GM12875 (cell line): ENCODE measurements around the gene C2CD4A.

Experiments used
- H3K4me3 ChIP-seq: one replicate; pipeline ENCODE4 v1.5.1; 2011; ENCODE audit warnings: low read depth, low read length, control low read depth
- CTCF ChIP-seq: IDR thresholded peaks from 2 replicates; pipeline ENCODE4 v1.5.1; 2011; ENCODE audit warnings: low read depth, mild to moderate bottlenecking, control low read depth, inconsistent platforms, low read length, moderate library complexity, borderline replicate concordance; ENCODE audit not compliant: insufficient read depth

Gene C2CD4A

GRCh38 chr15:62066663-62067447 lies at the start of gene C2CD4A:
C2CD4A (plus strand) TSS chr15:62066977; CDS start chr15:62067614, 637 bp downstream.
- TF ChIP-seq CTCF: peak; percentile 35; the same call in 1 of the 2 replicates
- H3K4me3 ChIP-seq: peak within 1 kb of the TSS; percentile 23

- no peak overlapping the region for H3K4me3 ChIP-seq
- no peak for TF ChIP-seq CTCF
Observed at GRCh38 chr15:62020576-62021160, 46.1 kb upstream of the C2CD4A start.

GRCh38 chr15:62021991-62022600 lies 44.7 kb upstream of the C2CD4A start:
- no peak for TF ChIP-seq CTCF
- H3K4me3 ChIP-seq: no peak overlapping the region

GRCh38 chr15:62026487-62027262 lies 40.1 kb upstream of the C2CD4A start:
- TF ChIP-seq CTCF: no peak

GRCh38 chr15:62027263-62027565 lies 39.6 kb upstream of the C2CD4A start:
- TF ChIP-seq CTCF: no peak

More at GRCh38 chr15:62026487-62027262, 40.1 kb upstream of the C2CD4A start:
- no peak overlapping the region for H3K4me3 ChIP-seq

GRCh38 chr15:62027916-62028315 lies 38.9 kb upstream of the C2CD4A start:
- no peak for TF ChIP-seq CTCF
- no peak overlapping the region for H3K4me3 ChIP-seq

More at GRCh38 chr15:62027263-62027565, 39.6 kb upstream of the C2CD4A start:
- H3K4me3 ChIP-seq: no peak overlapping the region
